ENCODE measurements around the gene PRODH. TPM values are rescaled to one million over a fixed set of nuclear protein-coding genes. Genes with fewer than 3 reads are reported as not detected.

Gene PRODH
- total and polyA plus RNA-seq, 2 experiments from 2014 or later, result 10.0 to 67.4 TPM

GRCh38 chr22:18952022-18952421, 15.9 kb upstream of the PRODH start:
- Histone ChIP-seq H3K4me1 (ENCODE audit: insufficient read depth) (peaks cover 11% of the 10 kb centered on the region), H3K4me3 (no peak overlapping the region), H3K79me2 (replicated peaks; ENCODE audit: insufficient read depth) (no peaks in the 10 kb centered on the region), H3K4me2 (no peak overlapping the region), H3K36me3 (ENCODE audit: insufficient read depth) (no peaks in the 10 kb centered on the region), H3F3A (replicated peaks; ENCODE audit: low read depth) (no peaks in the 10 kb centered on the region), H3K9me2 (ENCODE audit: insufficient read depth) (no peaks in the 10 kb centered on the region), H4K20me1 (replicated peaks; ENCODE audit: insufficient read depth) (no peaks in the 10 kb centered on the region), H2AFZ (no peak overlapping the region), H3K27me3 (ENCODE audit: insufficient read depth) (no peaks in the 10 kb centered on the region), H3K27ac (ENCODE audit: low read depth) (no peak overlapping the region)
- ATAC-seq (no peak), DNase-seq (ENCODE audit: low spot score) (no peak)
- peaks cover 13% of the 10 kb centered on the region for H3K4me1 Mint-ChIP-seq
- H3K27me3 Mint-ChIP-seq (ENCODE audit: insufficient read depth, low read depth, poor library complexity), result peaks cover 4% of the 10 kb centered on the region
- TF ChIP-seq EZH2phosphoT487 (IDR thresholded peaks at IDR 0.05; ENCODE audit: unreplicated experiment) (no peak), NANOG (IDR thresholded peaks at IDR 0.05; ENCODE audit: borderline replicate concordance) (no peak), STAT1 (IDR thresholded peaks at IDR 0.05; ENCODE audit: unreplicated experiment) (no peak), POLR2AphosphoS5 (IDR thresholded peaks at IDR 0.05; ENCODE audit: low read depth) (no peak), CTCF (conservative IDR thresholded peaks at IDR 0.05; ENCODE audit: low read depth in 2 of 2) (no peak), ZNF114 (CRISPR knock-in tag; IDR thresholded peaks at IDR 0.05) (no peak), CREB1 (CRISPR knock-in tag; IDR thresholded peaks at IDR 0.05; ENCODE audit: low read depth) (no peak), EZH2 (IDR thresholded peaks at IDR 0.05; ENCODE audit: low read depth, unreplicated experiment) (no peak), JUNB (IDR thresholded peaks at IDR 0.05; ENCODE audit: unreplicated experiment) (no peak), ETS1 (IDR thresholded peaks at IDR 0.05) (no peak), ZNF331 (CRISPR knock-in tag; IDR thresholded peaks at IDR 0.05; ENCODE audit: low read depth) (no peak), ZNF462 (CRISPR knock-in tag; IDR thresholded peaks at IDR 0.05) (no peak), REST (IDR thresholded peaks at IDR 0.05; ENCODE audit: unreplicated experiment) (no peak)
- no peaks in the 10 kb centered on the region for H3K9me3 Mint-ChIP-seq
- H3K27ac Mint-ChIP-seq, result no peak overlapping the region
- no peak overlapping the region for H3K4me3 Mint-ChIP-seq
- peaks cover 7% of the 10 kb centered on the region; the same call in 1 of the 3 replicates for H3K36me3 Mint-ChIP-seq (ENCODE audit: low read depth)

Data from GM23338 (cell line).